Measurements from ENCODE around the gene PLEK. TPM values are rescaled to one million over a fixed set of nuclear protein-coding genes. Genes with fewer than 3 reads are reported as not detected.

The PLEK gene
- total and polyA plus RNA-seq, 9 of the 15 experiments (the other 6 are each of a cell fraction or from before 2014, with no cell fraction given) = 0.14 to 1.2 (median 0.36) TPM

DNA sequence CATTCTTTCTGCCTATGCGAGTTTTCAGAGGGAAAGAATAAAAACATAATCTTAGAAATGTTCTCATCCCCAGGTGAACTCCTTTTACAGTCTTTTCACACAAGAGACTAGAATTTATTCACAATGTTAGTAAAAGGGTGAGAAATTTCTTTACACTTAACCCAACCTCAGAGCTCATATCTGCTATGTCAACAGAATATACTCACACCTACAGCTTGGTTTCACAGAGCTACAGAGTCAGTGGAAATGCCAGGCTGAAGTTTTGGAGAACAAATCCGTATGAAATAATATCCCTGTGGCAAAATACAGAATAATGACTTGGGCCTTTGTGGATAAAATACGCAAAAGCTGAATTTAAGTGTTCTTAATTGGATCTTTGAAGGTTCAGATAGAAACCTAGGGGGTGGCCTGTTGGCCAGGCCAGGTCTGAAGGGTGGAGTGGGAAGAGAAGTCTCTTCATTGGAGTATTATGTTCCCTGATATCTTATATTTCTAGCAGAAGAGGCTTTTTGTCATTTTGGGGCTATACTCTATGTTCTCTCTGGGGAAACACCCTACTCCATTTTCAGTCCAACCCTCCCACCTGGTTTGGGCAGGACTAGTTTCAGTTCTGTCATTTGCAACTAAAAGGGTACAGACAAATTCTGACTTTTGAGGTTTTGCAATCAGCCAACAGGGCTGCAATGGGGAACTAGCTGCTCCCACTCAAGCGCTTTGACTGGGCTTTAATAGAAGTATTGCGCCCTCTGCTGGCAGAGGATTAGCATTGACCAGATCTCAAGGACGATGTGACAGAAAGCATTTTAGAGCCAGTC, 76.3 kb downstream of the PLEK start (continued):
- TF ChIP-seq, protein P1, sequence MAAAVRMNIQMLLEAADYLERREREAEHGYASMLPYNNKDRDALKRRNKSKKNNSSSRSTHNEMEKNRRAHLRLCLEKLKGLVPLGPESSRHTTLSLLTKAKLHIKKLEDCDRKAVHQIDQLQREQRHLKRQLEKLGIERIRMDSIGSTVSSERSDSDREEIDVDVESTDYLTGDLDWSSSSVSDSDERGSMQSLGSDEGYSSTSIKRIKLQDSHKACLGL (CRISPR knock-in tag; IDR thresholded peaks at IDR 0.05; ENCODE audit: borderline replicate concordance, poor library complexity, severe bottlenecking) = no peak
- TF ChIP-seq NRF1 (conservative IDR thresholded peaks at IDR 0.05 in 1 of 2, IDR thresholded peaks at IDR 0.05 in 1 of 2) (no peak), MTA3 (IDR thresholded peaks at IDR 0.05; ENCODE audit: borderline replicate concordance) (0 out of 2 replicates have a peak, but pooled peaks have one; percentile 39), RB1 (IDR thresholded peaks at IDR 0.05; ENCODE audit: low read depth) (peak; percentile 31; the same call in 1 of the 2 replicates), PTRF (tag; IDR thresholded peaks at IDR 0.05) (no peak), CBFB (CRISPR knock-in tag; IDR thresholded peaks at IDR 0.05) (no peak), SETDB1 (IDR thresholded peaks at IDR 0.05; ENCODE audit: low read length) (no peak), NFYB (IDR thresholded peaks at IDR 0.05; ENCODE audit: extremely low read depth, insufficient read length) (no peak), NCOA4 (IDR thresholded peaks at IDR 0.05; ENCODE audit: partially characterized antibody) (no peak), GATAD2A (IDR thresholded peaks at IDR 0.05) (no peak), RAD21 (CRISPR knock-in tag; conservative IDR thresholded peaks at IDR 0.05 in 1 of 2, IDR thresholded peaks at IDR 0.05 in 1 of 2) (peak; percentile 99), XRCC4 (IDR thresholded peaks at IDR 0.05; ENCODE audit: extremely low read depth, insufficient read depth, insufficient read length) (no peak), ZKSCAN3 (CRISPR knock-in tag; IDR thresholded peaks at IDR 0.05) (no peak)
- TF ChIP-seq, protein P2, sequence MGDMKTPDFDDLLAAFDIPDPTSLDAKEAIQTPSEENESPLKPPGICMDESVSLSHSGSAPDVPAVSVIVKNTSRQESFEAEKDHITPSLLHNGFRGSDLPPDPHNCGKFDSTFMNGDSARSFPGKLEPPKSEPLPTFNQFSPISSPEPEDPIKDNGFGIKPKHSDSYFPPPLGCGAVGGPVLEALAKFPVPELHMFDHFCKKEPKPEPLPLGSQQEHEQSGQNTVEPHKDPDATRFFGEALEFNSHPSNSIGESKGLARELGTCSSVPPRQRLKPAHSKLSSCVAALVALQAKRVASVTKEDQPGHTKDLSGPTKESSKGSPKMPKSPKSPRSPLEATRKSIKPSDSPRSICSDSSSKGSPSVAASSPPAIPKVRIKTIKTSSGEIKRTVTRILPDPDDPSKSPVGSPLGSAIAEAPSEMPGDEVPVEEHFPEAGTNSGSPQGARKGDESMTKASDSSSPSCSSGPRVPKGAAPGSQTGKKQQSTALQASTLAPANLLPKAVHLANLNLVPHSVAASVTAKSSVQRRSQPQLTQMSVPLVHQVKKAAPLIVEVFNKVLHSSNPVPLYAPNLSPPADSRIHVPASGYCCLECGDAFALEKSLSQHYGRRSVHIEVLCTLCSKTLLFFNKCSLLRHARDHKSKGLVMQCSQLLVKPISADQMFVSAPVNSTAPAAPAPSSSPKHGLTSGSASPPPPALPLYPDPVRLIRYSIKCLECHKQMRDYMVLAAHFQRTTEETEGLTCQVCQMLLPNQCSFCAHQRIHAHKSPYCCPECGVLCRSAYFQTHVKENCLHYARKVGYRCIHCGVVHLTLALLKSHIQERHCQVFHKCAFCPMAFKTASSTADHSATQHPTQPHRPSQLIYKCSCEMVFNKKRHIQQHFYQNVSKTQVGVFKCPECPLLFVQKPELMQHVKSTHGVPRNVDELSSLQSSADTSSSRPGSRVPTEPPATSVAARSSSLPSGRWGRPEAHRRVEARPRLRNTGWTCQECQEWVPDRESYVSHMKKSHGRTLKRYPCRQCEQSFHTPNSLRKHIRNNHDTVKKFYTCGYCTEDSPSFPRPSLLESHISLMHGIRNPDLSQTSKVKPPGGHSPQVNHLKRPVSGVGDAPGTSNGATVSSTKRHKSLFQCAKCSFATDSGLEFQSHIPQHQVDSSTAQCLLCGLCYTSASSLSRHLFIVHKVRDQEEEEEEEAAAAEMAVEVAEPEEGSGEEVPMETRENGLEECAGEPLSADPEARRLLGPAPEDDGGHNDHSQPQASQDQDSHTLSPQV (IDR thresholded peaks at IDR 0.05) = 0 out of 2 replicates have a peak, but pooled peaks have one; percentile 61
- TF ChIP-seq, protein P3, sequence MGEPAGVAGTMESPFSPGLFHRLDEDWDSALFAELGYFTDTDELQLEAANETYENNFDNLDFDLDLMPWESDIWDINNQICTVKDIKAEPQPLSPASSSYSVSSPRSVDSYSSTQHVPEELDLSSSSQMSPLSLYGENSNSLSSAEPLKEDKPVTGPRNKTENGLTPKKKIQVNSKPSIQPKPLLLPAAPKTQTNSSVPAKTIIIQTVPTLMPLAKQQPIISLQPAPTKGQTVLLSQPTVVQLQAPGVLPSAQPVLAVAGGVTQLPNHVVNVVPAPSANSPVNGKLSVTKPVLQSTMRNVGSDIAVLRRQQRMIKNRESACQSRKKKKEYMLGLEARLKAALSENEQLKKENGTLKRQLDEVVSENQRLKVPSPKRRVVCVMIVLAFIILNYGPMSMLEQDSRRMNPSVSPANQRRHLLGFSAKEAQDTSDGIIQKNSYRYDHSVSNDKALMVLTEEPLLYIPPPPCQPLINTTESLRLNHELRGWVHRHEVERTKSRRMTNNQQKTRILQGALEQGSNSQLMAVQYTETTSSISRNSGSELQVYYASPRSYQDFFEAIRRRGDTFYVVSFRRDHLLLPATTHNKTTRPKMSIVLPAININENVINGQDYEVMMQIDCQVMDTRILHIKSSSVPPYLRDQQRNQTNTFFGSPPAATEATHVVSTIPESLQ (CRISPR knock-in tag; IDR thresholded peaks at IDR 0.05) = no peak
- TF ChIP-seq, protein P4, sequence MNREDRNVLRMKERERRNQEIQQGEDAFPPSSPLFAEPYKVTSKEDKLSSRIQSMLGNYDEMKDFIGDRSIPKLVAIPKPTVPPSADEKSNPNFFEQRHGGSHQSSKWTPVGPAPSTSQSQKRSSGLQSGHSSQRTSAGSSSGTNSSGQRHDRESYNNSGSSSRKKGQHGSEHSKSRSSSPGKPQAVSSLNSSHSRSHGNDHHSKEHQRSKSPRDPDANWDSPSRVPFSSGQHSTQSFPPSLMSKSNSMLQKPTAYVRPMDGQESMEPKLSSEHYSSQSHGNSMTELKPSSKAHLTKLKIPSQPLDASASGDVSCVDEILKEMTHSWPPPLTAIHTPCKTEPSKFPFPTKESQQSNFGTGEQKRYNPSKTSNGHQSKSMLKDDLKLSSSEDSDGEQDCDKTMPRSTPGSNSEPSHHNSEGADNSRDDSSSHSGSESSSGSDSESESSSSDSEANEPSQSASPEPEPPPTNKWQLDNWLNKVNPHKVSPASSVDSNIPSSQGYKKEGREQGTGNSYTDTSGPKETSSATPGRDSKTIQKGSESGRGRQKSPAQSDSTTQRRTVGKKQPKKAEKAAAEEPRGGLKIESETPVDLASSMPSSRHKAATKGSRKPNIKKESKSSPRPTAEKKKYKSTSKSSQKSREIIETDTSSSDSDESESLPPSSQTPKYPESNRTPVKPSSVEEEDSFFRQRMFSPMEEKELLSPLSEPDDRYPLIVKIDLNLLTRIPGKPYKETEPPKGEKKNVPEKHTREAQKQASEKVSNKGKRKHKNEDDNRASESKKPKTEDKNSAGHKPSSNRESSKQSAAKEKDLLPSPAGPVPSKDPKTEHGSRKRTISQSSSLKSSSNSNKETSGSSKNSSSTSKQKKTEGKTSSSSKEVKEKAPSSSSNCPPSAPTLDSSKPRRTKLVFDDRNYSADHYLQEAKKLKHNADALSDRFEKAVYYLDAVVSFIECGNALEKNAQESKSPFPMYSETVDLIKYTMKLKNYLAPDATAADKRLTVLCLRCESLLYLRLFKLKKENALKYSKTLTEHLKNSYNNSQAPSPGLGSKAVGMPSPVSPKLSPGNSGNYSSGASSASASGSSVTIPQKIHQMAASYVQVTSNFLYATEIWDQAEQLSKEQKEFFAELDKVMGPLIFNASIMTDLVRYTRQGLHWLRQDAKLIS (CRISPR knock-in tag; IDR thresholded peaks at IDR 0.05) = no peak
